NCI-H446 treated with DMSO at 0.1 percent for 48 hours (cell line): ENCODE measurements around the gene CD79B.

ENCODE experiments used
- DNase-seq: peaks from one replicate; lab custom pipeline; 2025; lab: John Stamatoyannopoulos, UW

The CD79B gene

DNA sequence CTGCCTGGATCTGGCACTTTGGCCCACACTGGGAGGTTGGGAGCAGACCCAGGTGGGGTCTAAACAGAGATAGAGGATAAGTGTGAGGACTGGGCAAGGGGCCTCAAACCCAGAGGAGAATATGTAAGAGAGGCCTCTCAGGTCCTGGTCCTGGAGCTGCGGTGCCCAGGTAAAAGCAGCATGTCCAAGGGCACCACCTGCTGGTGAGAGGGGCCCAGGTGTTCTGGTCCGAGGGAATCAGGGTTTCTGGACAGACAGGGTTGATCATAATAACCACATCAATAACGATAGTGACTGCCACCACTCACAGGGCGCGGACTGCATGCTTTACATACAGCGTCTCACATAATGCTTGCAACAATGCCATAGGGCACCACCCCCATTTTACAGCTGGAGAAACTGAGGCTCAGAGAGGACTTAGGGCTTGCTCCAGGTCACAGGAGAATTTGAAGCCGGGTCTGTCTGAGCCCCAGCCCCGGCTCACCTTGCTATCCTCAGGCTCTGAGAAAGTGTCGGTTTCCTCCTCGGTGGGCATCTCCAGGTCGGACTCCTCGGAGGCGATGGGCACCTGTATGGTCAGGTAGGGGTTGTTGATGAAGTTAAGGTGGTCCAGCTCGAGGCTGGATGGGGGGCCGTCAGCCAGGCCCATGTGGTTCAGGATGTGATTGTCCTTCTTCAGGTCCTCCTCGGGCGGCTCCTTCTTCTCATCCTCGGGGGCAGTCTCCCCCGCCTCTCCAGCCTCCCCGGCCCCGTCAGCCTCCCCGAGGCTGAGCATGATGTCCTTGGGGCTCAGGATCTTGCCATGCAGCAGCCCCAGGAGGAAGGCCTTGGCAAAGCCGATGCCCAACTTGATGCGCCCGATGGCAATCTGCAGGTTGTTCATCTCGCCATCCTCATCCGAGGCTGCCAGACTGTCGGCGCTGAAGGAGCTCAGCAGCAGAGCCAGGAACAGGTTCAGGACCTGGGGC lies 19.1 kb upstream of the CD79B start:
- DNase-seq: no peak

DNA sequence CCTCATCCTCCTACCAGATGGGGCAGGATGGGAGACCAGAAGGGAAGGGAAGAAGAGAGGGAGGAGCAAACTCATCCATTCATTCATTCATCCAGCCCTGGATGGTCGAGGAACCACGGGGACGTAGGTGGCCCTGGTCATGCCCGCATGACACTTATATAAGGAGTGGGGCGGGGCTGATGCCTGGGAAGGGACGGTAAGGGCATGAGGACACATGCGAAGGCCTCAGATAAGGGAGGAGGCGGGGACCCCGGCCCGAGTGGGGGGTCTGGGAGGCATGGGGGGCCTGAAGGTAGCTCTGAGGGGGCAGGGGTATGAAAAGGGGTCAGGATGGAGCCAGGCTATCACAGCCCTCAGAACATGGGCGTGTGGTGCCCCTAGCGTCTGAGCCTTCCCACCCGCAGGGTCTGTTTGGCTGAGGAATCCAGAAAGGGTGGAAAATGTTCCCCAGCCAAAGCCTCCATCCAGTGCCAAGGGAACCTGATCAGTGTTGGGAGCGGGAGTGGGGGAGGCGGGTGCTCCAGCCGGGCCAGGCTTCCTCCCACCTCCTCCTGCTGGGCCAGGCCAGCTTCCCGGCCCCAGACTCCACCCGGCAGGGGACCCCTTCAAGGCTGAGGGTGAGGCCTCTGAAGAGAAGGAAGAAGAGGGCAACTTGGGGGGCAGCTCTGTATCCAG lies 17.6 kb upstream of the CD79B start:
- no peak for DNase-seq

DNA sequence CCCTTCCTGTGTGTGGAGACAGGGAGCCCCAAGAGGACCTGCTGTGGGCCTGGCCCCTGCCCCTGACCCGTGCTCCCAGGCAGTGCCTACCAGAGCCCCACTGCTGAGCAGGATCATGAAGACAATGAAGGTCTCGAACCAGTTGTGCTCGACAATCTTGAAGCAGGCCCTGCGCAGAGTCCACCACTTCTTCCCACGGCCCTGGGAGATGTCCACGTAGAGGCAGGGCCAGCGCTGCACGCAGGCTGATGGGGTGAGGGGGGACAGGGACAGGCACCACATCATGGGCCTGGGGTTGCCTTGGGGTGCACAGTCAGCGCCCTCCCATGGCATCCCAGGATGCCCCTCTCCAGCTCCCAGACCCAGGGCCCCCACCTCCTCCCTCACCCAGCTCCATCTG lies 16.4 kb upstream of the CD79B start:
- no peak for DNase-seq

DNA sequence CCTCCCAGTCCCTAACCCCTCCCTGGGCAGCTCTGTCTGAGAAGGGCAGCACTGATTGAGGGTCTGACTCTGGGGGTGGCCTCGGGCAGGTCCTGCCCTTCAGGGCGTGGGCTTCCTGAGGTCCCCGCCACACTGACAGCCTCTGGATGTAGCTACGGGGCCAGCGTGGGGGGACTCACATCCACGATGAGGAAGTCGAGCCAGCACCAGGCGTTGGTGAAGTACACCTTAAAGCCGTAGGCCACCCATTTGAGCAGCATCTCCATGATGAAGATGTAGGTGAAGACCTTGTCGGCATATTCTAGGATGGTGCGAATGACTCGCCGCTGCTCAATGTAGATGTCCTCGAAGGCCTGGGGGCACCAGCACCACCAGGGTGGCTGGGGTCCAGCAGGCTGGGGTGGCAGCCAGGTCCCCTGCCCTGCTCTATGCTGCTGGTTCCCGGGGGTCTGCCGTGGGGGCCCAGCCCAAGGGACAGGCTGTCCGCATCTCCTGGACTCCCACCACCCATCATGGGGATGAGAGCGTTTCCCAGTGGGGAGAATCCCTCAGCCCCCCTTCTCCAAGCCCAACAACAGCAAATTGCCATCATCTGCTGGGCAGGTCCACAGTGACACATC lies 15.7 kb upstream of the CD79B start:
- no peak for DNase-seq

DNA sequence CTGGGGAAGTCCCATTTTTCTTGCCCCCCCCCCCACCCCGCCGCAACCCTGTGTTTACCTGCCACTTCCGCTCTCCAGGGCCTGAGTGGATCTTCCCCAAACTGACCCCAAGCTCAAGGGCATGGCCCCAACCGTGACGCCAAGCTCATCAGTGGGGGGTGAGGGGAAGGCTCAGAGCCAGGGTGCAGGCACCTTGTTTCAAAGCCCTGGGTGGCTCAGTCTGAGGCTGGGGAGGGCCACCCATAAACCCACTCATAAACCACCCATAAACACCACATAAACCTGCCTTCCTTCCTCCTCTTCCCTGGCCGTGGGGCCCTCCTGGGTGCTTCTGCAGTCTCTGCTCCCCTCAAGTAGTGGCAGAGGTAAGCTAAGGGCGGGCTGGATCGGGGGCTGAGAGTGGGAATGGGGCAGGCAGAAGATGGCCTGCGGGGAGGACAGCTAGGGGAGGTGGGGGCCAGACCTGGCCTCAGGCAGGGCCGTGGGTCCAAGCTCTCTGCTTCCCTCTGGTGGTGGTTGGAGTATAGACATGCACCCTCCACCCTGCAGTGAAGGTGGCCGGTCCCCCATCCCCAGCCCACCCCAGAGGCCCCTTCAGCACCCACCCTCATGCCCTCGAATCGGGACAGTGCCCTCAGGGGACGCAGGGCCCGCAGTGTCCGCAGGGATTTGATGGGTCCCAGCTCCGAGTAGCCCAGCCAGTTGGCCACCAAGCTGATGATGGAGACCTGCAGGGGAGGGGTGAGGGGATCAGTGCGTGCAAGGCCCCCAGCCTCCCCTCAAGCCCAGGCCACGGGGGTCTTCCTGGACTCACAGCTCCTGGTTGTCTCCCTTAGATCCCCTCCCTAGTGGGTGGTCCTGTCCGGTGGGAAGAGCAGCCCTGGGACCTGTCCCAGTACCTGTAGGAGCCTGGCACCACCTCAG lies 14.6 kb upstream of the CD79B start:
- no peak for DNase-seq

DNA sequence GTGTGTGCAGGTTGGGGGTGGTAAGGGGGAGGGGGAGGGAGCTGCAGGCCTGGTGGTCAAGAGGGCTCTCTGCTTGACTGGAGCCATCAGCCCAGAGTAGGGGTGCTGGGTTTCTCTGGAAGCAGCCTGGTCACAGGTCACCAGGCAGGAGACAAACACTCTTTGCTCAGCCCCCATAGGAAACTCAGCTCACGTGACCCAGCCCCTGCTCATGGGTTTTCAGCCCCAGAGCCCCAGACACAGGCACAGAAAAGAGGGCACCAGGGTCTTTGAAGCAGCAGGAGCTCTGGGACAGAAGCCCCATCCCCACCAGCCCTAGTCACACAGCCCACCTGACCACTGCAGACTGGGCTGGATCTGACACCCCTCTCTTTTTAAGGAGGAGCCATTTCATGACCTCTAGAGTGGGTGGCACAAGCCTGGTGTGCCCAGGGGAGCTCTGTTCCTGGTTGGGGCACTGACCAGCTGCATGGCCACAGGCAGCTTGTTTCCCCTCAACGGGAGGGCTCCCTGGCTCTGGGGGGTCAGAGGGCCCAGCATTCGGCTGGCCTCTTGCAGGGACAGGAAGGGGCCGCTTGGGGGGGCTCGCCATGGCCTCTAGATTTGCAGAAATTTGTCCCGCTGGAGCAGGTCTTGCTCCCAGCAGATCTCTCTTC lies 13.8 kb upstream of the CD79B start:
- no peak for DNase-seq

DNA sequence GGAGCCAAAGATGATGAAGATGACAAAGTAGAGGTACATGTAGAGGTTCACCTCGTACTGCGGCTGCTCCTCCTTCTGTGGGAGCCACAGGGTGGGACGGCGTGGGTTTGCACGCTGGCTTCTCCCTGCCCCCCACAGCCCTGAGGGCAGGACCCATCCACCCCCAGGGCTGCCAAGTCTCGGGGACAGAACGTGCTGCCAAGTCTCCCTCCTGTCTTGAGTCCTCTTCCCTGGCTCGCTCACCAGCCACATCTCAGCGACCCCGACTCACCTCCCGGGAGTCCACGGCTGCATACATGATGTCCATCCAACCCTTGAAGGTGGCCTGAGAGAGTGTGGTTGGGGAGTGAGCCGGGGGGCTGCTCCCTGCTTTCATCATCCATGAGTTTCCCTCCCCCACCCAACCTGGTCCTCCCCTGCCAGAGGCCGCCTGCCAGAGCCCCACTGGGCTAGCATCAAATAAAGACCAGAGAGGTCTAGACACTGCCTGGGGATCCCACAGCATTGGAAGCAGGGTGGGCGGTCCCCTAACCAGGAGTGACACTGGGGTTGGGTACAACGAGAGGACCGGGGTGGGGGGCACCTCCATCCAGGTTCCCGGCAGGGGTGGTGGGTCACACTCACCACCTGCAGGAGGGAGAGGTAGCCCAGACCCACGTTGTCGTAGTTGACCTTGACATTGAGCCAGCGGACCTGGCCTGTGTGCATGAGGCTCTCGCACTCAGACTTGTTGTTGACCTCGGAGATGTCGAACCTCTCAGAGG lies 12.8 kb upstream of the CD79B start:
- no peak for DNase-seq

DNA sequence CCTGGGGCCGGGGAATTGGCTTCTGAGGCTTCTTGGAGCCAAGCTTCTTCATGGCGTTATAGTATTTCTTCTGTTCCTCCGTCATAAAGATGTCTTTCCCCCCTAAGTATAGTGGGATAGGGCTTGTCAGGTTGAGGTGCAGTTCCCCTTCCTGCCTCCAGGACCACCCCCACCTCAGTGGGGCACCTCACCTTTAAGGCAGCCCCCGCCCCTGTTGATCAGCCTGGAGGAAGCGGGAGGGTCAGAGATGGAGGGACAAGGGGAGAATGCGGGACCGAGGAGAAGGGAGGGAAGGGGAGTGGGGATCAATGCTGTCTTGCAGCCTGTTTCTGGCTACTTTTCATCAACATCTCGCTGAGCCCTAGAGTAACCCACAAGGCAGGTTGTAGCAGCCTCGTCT lies 11.6 kb upstream of the CD79B start:
- no peak for DNase-seq

DNA sequence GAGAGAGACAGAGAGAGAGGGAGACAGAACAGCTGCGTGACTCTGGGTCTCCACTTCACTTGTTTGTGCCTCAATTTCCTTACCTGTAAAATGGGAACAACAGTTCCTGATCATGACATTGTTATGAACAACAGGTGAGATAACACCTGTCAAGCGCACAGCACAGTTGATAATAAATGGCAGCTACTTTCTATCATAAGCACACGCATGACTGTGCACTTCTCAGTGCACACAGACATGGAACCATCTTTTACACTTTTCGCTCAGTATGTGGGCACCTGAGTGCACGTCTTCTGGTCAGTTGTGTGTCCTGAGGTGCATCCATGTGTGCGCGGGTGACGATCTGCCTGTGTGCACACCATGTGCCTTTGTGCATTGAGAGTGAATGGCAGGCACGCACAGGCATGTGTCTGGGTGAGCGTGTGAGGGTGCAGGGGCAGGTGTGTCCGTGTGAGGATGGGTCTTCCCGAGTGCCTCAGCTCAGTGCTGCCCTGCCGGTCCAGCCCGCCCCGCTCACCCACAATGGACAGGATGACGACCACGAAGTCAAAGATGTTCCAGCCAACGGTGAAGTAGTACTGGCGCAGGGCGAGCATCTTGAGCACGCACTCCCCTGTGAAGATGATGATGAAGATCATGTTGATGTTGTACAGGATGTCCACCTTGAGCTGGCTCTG lies 10.3 kb upstream of the CD79B start:
- no peak for DNase-seq

DNA sequence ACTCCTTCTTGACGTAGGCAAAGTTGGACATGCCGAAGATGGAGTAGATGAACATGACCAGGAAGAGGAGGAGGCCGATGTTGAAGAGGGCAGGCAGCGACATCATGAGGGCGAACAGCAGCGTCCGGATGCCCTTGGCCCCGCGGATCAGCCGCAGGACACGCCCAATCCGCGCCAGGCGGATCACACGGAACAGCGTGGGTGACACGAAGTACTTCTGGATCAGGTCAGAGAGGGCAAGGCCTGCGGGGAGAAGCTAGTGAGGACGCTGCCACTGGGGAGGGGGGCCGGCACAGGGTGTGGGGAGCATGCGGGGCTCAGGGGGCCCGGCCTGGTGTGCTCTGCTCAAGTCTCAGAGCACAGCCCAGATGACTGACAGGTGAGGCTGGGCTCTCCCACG lies 9.6 kb upstream of the CD79B start:
- DNase-seq: no peak

DNA sequence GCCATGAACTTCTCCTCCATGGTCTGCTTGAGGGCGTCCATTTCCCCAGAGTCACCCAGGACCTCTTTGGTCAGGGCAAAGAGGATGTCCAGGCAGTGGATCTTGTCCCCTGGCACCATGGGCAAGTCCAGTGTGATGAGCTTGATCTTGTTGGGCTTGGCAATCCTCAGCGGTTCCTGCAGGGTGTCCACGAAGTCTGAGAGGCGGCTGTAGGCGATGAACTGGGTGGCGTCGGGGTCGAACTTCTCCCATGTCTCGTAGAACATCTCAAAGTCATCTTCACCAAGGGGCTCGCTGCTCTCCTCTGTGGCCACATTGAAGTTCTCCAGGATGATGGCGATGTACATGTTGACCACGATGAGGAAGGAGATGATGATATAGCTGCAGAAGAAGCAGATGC lies 9.0 kb upstream of the CD79B start:
- no peak for DNase-seq

DNA sequence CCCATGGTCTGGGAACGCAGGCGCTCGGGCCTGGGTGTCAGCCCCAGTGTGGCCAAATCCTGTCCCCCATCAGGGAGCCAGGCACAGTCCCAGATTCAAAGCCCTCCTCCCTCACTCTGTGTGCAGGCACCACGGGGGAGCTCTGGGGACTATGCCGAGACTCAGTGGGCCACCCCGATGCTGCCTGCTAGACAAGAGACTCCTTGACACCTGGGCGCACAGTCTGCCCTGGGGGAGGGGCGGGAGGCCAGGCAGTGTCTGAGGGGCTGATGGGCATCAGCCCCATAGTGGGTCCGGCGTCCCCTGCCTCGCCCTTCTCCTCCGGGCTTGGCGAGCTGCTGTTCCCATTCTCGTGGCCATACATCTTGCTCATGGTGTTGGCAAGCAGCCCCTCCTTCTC lies 8.5 kb upstream of the CD79B start:
- DNase-seq: no peak

DNA sequence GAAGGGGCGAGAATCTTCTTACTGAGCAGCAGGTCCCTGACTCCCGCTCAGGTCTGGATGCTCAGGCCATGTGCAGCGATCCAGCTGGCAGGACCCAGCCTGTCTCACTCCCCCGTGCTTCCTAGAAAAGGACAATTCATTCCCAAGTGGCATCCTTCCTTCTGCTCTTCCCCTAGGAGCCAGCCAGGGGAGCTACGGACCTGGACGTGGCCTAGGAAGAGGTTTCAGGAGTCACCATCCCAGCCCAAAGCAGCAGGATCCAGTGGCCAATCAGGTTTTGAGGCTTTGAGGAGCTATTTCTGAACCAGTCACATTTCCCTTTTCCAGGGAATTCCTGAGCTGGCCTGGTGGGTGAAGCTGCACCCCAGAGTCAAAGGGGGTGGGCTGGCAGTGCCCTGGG lies 7.8 kb upstream of the CD79B start:
- no peak for DNase-seq

DNA sequence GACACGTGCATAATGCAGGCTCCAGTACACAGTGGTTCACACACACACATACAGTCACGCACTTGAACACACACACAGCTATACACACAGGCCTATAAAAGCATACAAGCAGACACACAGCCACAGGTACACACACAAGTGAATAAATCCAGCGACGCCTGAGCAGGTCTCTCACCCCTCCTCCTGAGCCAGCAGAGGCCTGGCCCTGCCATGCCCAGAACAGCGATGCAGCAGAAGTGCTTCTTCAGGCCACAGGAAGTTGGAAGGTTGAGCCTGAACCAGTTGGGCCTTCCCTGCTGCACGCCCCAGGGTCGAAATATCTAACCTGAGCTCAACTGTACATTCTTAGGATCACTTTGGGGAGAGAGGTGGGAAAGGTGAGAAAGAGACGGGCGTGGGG lies 7.3 kb upstream of the CD79B start:
- DNase-seq: no peak

DNA sequence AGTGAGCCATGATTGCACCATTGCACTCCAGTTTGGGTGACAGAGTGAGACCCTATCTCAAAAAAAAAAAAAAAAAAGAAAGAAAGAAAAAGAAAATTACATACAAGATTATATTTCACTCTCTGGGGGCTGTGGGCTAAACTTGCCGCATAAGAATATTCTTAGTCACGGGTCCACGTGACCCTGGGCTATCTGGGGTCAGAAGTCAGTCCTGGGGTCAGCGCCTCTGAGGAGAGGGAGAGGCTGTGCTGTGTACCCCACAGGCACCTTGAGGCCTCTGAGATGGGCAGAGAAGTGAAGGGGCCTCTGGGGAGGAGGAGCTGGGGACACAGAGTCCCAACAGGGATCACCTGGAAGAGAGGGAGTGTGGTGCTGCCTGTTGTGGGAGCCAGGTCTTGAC lies 5.8 kb upstream of the CD79B start:
- DNase-seq: no peak

DNA sequence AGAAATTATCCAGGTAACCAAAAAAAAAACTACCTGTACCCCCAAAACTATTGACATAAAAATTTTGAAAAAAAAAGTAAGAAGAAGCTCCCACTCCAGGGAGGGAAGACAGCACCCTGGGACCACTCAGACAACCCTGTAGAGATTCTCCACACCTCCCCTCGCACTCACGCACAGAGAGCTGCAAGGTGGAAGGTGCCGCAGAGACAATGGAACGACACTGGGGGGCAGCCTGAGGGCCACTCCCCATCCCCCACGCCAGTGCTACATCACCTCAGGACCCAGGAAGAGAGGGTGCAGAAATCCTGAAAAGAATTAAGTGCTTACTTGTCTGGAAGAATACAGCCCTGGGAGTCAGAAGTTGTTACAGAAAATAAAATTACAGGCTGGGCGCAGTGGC lies 5.2 kb upstream of the CD79B start:
- no peak for DNase-seq

DNA sequence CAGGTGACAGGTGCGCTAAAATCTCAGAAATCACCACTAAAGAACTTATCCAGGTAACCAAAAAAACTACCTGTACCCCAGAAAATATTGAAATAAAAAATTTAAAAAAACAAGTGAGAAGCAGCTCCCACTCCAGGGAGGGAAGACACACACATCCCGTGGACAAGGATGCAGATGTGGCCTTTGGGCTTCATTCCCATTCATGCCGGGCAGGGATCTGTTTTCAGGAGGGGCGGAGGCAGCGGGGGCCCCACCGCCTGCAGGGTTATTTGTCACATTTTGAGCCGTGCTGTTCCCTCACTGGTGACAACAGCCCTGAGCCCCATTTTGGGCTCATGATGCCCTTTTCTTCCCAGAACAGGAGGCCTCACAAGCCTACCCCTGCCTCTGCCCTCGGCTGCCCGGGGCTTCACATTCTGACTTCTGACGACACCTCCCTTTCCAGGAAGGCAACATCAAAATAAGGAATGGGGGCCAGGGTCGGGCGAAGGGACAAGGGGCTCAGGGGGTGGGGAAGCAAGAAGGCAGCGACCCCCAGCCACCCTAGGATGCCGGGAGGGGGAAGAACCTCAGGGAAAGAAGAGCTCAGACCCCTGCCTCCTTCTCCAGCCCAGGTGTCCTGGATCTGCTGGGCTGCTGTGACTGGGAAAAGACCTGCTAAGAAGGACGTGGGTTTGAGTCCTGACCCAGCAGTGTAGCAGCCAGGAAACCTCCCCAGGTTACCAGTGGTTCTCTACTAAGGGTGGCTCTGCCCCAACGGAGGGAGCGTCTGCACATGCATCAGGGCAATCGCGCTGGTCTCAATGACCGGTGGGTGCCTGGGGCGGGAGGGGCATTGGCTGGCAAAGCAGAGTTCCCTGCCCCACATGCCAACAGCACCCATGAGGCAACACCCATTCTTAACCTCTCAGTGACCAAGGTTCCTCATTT lies 2.3 kb upstream of the CD79B start:
- no peak for DNase-seq

DNA sequence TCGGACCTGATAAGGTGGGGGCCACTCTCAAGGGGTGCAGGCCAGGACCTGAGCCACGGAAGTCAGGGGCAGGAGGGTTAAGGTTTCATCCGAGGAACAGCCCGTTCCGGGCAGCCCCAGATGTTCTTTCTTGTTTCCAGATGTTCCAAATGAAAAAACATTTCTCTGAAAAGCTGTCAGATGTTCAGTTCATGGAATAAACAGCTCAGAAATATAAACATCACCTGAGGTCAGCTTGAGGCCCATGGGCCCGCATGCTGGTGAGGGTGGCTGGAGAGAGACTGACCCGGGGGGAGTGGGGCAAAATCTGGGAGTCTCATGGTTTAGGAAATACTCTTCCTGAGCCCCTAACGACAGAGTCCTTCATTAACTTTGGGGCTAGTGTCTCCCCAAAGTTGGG lies 1.5 kb upstream of the CD79B start:
- DNase-seq: no peak

DNA sequence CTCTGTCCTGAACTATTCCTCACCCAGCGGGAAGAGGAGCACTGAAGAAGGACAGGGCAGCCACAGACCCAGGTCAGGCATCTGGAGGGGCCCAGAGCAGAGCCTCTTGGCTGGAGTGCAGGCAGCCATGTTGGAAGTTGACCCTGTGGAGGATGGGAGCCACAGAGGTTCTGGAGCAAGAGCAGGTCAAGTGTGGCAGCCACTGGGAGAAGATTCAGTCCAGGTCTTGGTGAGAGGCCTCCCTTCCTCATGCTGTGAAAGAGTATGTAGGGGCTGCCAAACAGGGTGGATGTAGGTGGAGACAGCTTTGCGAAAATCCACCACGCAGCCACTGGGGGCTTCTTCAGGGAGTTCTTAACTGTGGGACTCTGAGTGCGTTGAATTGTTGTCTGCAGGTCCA lies 590 bp upstream of the CD79B start:
- DNase-seq: no peak
